Ascending aorta (tissue), 2 donors: Measurements from ENCODE around the gene PEX10. TPM values are rescaled to one million over a fixed set of nuclear protein-coding genes. Genes with fewer than 3 reads are reported as not detected.
A peak's percentile ranks its signal among the peaks of the same experiment; 100 is the strongest.

Experiments
- DNase-seq, 2 donors: peaks; one replicate each; pipeline ENCODE4 v3.0.0-alpha.2; 2019; ENCODE audit warnings: low spot score in 2 of 2
- H3K27ac ChIP-seq, 2 donors: fragments of 200-600 bp; sonication (generic); one replicate each; pipeline ENCODE4 v1.5.1; 2016 to 2017; ENCODE audit warnings: mild to moderate bottlenecking in 1 of 2
- H3K27me3 ChIP-seq: fragments of 200-600 bp; sonication (generic); one replicate; pipeline ENCODE4 v1.5.1; 2017
- H3K36me3 ChIP-seq, 2 donors: fragments of 200-600 bp; sonication (generic); one replicate each; pipeline ENCODE4 v1.5.1; 2016
- H3K4me1 ChIP-seq, 2 donors: fragments of 200-600 bp; sonication (generic); one replicate each; pipeline ENCODE4 v1.5.1; 2016 to 2017; ENCODE audit warnings: mild to moderate bottlenecking in 1 of 2
- H3K4me3 ChIP-seq, 2 donors: fragments of 200-600 bp; sonication (generic); one replicate each; pipeline ENCODE4 v1.5.1; 2016 to 2017; ENCODE audit warnings: mild to moderate bottlenecking in 1 of 2
- H3K9me3 ChIP-seq, 2 donors: fragments of 200-600 bp; sonication (generic); one replicate each; pipeline ENCODE4 v1.5.1; 2016
- CTCF ChIP-seq, 3 experiments: fragments of 200-600 bp in 2 of 3; fragments of 450-650 bp in 1 of 3; sonication (generic) in 2 of 3; IDR thresholded peaks; one replicate each; pipeline ENCODE4 v1.5.1; 2016 to 2019; ENCODE audit warnings: antibody characterized with exemption in 3 of 3, mild to moderate bottlenecking in 1 of 3, moderate library complexity in 1 of 3
- intact Hi-C: fragments of 100-400 bp; cut with DNase I; formaldehyde crosslinking; loops from one replicate; pipeline ENCODE4 v1.15.1; 2023
- total RNA-seq: library from RNA; depleted of rRNA; stranded (reverse); fragments of >200 nt; gene quantifications from one replicate; pipeline ENCODE4 v1.1.0, GENCODE V29; 2016

The PEX10 gene
- total RNA-seq, 1 donor from 2014 or later, result 26.1 TPM

GRCh38 chr1:2356911-2357845, 55.2 kb downstream of the PEX10 start:
- peaks cover 7 to 29% of the 10 kb centered on the region in 2 donors for H3K4me1 ChIP-seq
- H3K9me3 ChIP-seq, result no peaks in the 10 kb centered on the region
- no peak for DNase-seq
- no peaks in the 10 kb centered on the region for H3K27me3 ChIP-seq
- no peaks in the 10 kb centered on the region for H3K36me3 ChIP-seq
- H3K4me3 ChIP-seq, result no peak overlapping the region
- no peak overlapping the region for H3K27ac ChIP-seq
- intact Hi-C loops, result no loop called here
- TF ChIP-seq CTCF (IDR thresholded peaks at IDR 0.05), result no peak

- no peaks in the 10 kb centered on the region for H3K9me3 ChIP-seq
- TF ChIP-seq CTCF (IDR thresholded peaks at IDR 0.05), result no peak
- intact Hi-C loops, result no loop called here
- peaks cover 7 to 29% of the 10 kb centered on the region in 2 donors for H3K4me1 ChIP-seq
- H3K27me3 ChIP-seq, result no peaks in the 10 kb centered on the region
- no peaks in the 10 kb centered on the region for H3K36me3 ChIP-seq
- DNase-seq, result no peak
- no peak overlapping the region for H3K4me3 ChIP-seq
- H3K27ac ChIP-seq, result no peak overlapping the region
Measured at GRCh38 chr1:2356401-2356800, 56.0 kb downstream of the PEX10 start.

- Histone ChIP-seq H3K9me3 (no peaks in the 10 kb centered on the region), H3K27ac (no peak overlapping the region), H3K27me3 (no peaks in the 10 kb centered on the region), H3K4me3 (no peak overlapping the region), H3K4me1 (peaks cover 7 to 29% of the 10 kb centered on the region in 2 donors), H3K36me3 (no peaks in the 10 kb centered on the region)
- intact Hi-C loops, result no loop called here
- no peak for DNase-seq
- TF ChIP-seq CTCF (IDR thresholded peaks at IDR 0.05), result no peak
Measured at GRCh38 chr1:2355373-2356261, 56.7 kb downstream of the PEX10 start.

GRCh38 chr1:2354511-2355372, 57.6 kb downstream of the PEX10 start:
- intact Hi-C loops, result no loop called here
- DNase-seq, result no peak
- no peak for TF ChIP-seq CTCF (IDR thresholded peaks at IDR 0.05)
- Histone ChIP-seq H3K27me3 (no peaks in the 10 kb centered on the region), H3K4me1 (peaks cover 7 to 26% of the 10 kb centered on the region in 2 donors), H3K4me3 (peak overlapping the region in 1 of 2 donors; percentile 32), H3K9me3 (no peaks in the 10 kb centered on the region), H3K27ac (peak overlapping the region in 1 of 2 donors; percentile 82), H3K36me3 (no peaks in the 10 kb centered on the region)

Other genes with a start within 250 kb of the PEX10 start
- gene FAAP20, start 217.8 kb downstream of the PEX10 start, total RNA-seq, result 38.3 TPM
- gene SKI, start 184.2 kb downstream of the PEX10 start, total RNA-seq, result 139 TPM
- gene MORN1, start 21.0 kb downstream of the PEX10 start, total RNA-seq, result 18.4 TPM
- gene RER1, start 20.7 kb downstream of the PEX10 start, total RNA-seq, result 61.3 TPM
- not detected for gene PLCH2, start 63.7 kb upstream of the PEX10 start, total RNA-seq
- 80.5 TPM for gene PANK4, start 114.0 kb upstream of the PEX10 start, total RNA-seq
- gene HES5, start 117.7 kb upstream of the PEX10 start, total RNA-seq, result not detected
- 141 TPM for gene TNFRSF14, start 143.8 kb upstream of the PEX10 start, total RNA-seq
- 20.1 TPM for gene PRXL2B, start 174.2 kb upstream of the PEX10 start, total RNA-seq
- gene MMEL1, start 220.5 kb upstream of the PEX10 start, total RNA-seq, result not detected